Sigmoid colon (tissue), 7 donors: ENCODE results near the gene NHLRC4. TPM values are rescaled to one million over a fixed set of nuclear protein-coding genes. Genes with fewer than 3 reads are reported as not detected.

Source experiments
- DNase-seq: peaks from one replicate; pipeline ENCODE4 v3.0.0-alpha.2; 2019
- H3K27ac ChIP-seq, 4 donors: fragments of 200-600 bp; sonication (generic); one replicate each; pipeline ENCODE4 v1.5.1; 2016 to 2019; ENCODE audit warnings: mild to moderate bottlenecking in 1 of 4
- H3K27me3 ChIP-seq, 3 donors: fragments of 200-600 bp; sonication (generic); one replicate each; pipeline ENCODE4 v1.5.1; 2019; ENCODE audit warnings: mild to moderate bottlenecking in 1 of 3
- H3K36me3 ChIP-seq, 4 donors: fragments of 200-600 bp; sonication (generic); one replicate each; pipeline ENCODE4 v1.5.1; 2016 to 2019
- H3K4me1 ChIP-seq, 4 donors: fragments of 200-600 bp; sonication (generic); one replicate each; pipeline ENCODE4 v1.5.1; 2017 to 2019
- H3K4me3 ChIP-seq, 4 donors: fragments of 200-600 bp; sonication (generic); one replicate each; pipeline ENCODE4 v1.5.1; 2017 to 2019; ENCODE audit warnings: mild to moderate bottlenecking in 2 of 4, moderate library complexity in 1 of 4
- H3K9me3 ChIP-seq, 4 donors: fragments of 200-600 bp in 3 of 4; sonication (generic) in 3 of 4; one replicate each; pipeline versions ENCODE4 v1.5.1 to v1.6.1; 2013 to 2019
- EP300 ChIP-seq, 4 donors: sonication (generic); formaldehyde crosslinking; IDR thresholded peaks; one replicate each; pipeline ENCODE4 v1.6.1; 2017; ENCODE audit warnings: antibody characterized with exemption in 4 of 4
- POLR2A ChIP-seq, 2 donors: fragments of 450-650 bp; IDR thresholded peaks; one replicate each; pipeline ENCODE4 v1.6.1; 2016; ENCODE audit warnings: antibody characterized with exemption in 2 of 2, mild to moderate bottlenecking in 2 of 2, moderate library complexity in 2 of 2
- POLR2AphosphoS5 ChIP-seq, 4 donors: sonication (generic); formaldehyde crosslinking; IDR thresholded peaks; one replicate each; pipeline ENCODE4 v1.6.1; 2017; ENCODE audit warnings: antibody characterized with exemption in 4 of 4
- WGBS, 2 donors: extraction: QIAGEN DNeasy Blood & Tissue Kit; methylation state at CpG; one replicate each; pipeline ENCODE4 v1.1.7; 2013; 5-methylcytosine and 5-hydroxymethylcytosine counted together
- intact Hi-C: fragments of 100-400 bp; cut with DNase I; formaldehyde crosslinking; loops from one replicate; pipeline ENCODE4 v1.15.1; 2023
- polyA plus RNA-seq, 3 donors: library from polyadenylated mRNA; stranded (reverse); fragments of 200-250 nt; gene quantifications; one replicate each; pipeline ENCODE4 v1.2.3, GENCODE V29; 2013
- total RNA-seq, 4 donors: library from RNA; depleted of rRNA; stranded (reverse); fragments of >200 nt; gene quantifications; one replicate each; pipeline ENCODE4 v1.1.0, GENCODE V29; 2016
- TF ChIP-seq, protein P1 (sequence below), 4 experiments: fragments of 450-650 bp in 3 of 4; fragments of 200-600 bp in 1 of 4; IDR thresholded peaks; one replicate each; pipeline ENCODE4 v1.5.1; 2016 to 2019; ENCODE audit warnings: antibody characterized with exemption in 4 of 4, mild to moderate bottlenecking in 3 of 4, moderate library complexity in 2 of 4
- donor health status: healthy with polysubstance abuse.
- donor health status: Bipolar disorder and iron deficiency.
- donor health status: healthy.

The NHLRC4 gene
- total and polyA plus RNA-seq, 7 donors: 0.60 to 4.2 (median 1.5) TPM

DNA sequence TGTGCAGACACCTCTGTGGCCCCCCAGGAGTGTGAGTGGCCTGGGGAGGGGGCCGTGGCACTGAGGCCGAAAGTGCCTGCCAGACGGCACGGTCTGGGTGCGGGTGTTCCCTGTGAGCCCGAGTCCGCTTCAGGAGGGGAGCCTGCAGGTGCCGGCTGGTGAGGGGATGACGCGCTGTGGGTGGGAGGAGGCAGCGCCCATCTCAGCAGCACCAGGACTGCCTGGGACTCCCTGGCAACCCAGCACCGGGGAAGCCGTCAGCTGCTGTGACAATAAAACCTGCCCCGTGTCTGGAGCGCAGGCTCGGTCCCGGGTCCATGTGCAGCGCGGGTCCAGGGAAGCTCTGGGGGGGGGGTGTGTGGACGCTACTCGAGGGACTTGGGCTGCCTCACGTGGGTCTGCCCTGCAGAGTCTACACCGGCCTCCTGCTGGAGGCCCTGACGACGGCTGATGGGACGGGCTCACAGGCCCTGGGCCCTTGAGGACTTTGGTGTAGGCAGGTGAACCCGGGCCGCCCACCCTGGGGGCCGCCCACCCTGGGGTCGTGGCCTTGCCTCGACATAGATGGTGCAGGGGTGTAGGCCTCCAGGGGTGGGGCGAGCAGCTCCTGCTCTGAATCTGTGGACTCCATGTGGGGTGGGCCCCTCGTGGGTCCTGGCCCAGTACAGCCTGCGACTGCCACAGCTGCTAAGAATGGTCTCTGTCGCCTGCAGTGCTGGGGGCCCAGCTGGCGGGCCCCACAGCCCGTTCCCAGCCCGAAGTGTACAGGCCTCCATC lies 17.2 kb downstream of the NHLRC4 start:
- no peak for DNase-seq

DNA sequence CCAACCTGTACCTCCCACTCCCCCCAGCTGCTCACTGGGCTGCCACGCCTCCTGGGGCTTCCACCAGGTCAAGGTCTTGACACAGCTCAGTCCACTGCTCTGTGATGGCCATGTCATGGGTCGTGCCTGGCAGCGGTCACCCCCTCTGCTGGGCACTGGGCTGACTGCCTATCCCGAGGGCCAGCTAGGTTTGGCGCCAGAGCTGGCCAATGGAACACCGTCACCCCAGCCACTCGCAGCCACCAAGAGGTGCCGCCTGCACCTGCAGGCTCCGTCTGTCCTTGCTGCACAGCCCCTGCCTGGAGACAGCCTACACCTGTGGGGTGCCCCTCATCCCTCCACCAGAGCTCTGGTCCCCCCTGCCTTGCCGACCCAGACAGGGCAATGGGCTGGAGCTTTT lies 18.5 kb downstream of the NHLRC4 start:
- Histone ChIP-seq H3K27me3 (peaks cover 0 to 7% (median 3%) of the 10 kb centered on the region in 3 donors), H3K27ac (no peak overlapping the region), H3K36me3 (peaks cover 0 to 3% (median 0%) of the 10 kb centered on the region in 4 donors), H3K4me1 (peaks cover 0 to 23% (median 13%) of the 10 kb centered on the region in 4 donors), H3K4me3 (no peak overlapping the region), H3K9me3 (no peaks in the 10 kb centered on the region)
- intact Hi-C loops: no loop called here
- TF ChIP-seq, protein P1, sequence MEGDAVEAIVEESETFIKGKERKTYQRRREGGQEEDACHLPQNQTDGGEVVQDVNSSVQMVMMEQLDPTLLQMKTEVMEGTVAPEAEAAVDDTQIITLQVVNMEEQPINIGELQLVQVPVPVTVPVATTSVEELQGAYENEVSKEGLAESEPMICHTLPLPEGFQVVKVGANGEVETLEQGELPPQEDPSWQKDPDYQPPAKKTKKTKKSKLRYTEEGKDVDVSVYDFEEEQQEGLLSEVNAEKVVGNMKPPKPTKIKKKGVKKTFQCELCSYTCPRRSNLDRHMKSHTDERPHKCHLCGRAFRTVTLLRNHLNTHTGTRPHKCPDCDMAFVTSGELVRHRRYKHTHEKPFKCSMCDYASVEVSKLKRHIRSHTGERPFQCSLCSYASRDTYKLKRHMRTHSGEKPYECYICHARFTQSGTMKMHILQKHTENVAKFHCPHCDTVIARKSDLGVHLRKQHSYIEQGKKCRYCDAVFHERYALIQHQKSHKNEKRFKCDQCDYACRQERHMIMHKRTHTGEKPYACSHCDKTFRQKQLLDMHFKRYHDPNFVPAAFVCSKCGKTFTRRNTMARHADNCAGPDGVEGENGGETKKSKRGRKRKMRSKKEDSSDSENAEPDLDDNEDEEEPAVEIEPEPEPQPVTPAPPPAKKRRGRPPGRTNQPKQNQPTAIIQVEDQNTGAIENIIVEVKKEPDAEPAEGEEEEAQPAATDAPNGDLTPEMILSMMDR (IDR thresholded peaks at IDR 0.05): no peak
- TF ChIP-seq POLR2AphosphoS5 (IDR thresholded peaks at IDR 0.05) (peak in 1 of 4 donors; percentile 32), EP300 (IDR thresholded peaks at IDR 0.05) (no peak)
- DNase-seq: no peak
- 9 to 25% methylated on average over 10 of the region's 10 CpGs for WGBS, 2 donors

More for the DNA sequence above, 17.2 kb downstream of the NHLRC4 start:
- H3K36me3 ChIP-seq: peaks cover 0 to 3% (median 0%) of the 10 kb centered on the region in 4 donors
- peaks cover 0 to 21% (median 16%) of the 10 kb centered on the region in 4 donors for H3K4me1 ChIP-seq
- intact Hi-C loops: no loop called here
- H3K27ac ChIP-seq: no peak overlapping the region
- TF ChIP-seq POLR2AphosphoS5 (IDR thresholded peaks at IDR 0.05): no peak
- TF ChIP-seq POLR2A (IDR thresholded peaks at IDR 0.05): no peak
- TF ChIP-seq, protein P1 (IDR thresholded peaks at IDR 0.05): no peak
- no peak for TF ChIP-seq EP300 (IDR thresholded peaks at IDR 0.05)
- 49 to 74% methylated on average over 38 of the region's 38 CpGs for WGBS, 2 donors
- no peaks in the 10 kb centered on the region for H3K9me3 ChIP-seq
- peaks cover 0 to 7% (median 3%) of the 10 kb centered on the region in 3 donors for H3K27me3 ChIP-seq
- no peak overlapping the region for H3K4me3 ChIP-seq

DNA sequence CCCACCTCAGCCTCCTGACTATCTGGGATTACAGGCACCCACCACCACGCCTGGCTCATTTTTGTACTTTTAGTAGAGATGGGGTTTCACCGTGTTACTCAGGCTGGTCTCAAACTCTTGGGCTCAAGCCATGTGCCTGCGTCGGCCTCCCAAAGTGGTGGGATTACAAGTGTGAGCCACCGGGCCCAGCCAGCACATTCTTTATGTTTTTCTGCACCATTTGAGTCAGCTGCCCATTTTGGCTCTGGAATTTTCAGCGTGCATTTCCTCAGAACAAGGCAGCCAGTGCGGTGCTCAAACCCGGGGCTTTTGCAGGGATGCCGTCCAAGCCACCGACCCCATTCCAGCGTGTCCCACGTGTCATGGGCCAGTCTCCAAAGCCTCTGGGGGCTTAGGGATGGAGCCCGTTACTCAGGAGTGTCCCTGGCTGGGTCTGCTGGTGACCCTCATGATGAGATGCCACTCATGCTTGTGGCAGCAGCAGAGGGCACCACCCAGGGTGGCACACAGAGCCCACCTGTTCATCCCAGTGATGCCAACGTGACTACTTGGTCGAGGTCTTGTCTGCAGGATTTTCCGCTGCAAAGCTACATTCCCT lies 19.3 kb downstream of the NHLRC4 start:
- Histone ChIP-seq H3K27ac (no peak overlapping the region), H3K9me3 (no peaks in the 10 kb centered on the region), H3K4me1 (peaks cover 0 to 31% (median 20%) of the 10 kb centered on the region in 4 donors), H3K4me3 (no peak overlapping the region), H3K36me3 (no peaks in the 10 kb centered on the region), H3K27me3 (peaks cover 0 to 7% (median 3%) of the 10 kb centered on the region in 3 donors)
- 30 to 61% methylated on average over 16 of the region's 16 CpGs for WGBS, 2 donors
- no peak for TF ChIP-seq POLR2AphosphoS5 (IDR thresholded peaks at IDR 0.05)
- TF ChIP-seq, protein P1 (IDR thresholded peaks at IDR 0.05): no peak
- no peak for TF ChIP-seq POLR2A (IDR thresholded peaks at IDR 0.05)
- intact Hi-C loops: no loop called here
- no peak for DNase-seq

DNA sequence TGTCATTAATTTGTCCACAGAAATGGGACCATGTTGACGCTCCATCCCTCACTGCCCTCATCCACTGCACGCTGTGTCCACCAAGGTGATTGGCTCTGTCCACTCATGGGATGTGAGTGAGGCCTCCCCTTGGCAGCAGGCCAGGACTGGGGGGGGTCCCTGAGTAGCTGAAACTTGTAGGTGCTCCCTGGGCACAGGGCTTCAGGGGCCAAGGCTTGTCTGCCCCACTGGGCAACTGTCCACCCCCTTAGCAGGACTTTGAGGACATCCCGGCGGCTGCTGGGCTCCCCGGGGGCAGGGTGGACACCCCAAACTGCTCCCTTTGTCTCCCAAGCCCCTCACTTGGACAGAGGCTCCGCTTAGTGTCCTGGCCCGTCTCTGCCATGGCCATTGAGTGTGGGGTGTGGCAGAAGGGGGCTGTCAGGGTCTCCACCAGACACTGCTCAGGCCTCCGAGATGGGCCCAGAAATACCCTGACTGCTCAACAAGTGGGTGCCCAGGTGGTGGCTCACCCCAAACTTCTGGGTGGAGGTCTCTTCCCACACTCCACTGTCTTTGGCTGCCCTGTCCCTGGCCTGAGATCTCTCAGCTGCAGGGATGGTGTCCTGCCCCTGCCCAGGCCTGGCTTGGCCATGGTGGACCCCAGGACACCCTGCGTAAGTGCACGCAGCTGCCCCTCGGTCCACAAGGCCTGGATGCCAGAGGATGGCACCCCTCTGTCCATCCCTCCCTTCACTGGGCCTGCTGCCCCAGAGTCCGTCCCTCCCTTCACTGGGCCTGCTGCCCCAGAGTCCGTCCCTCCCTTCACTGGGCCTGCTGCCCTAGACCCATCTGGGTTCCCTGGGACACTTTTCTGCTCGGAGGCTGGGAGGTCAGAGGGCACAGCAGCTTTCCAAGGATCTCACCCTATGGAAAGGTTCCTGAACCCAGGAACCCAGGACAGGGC lies 20.1 kb downstream of the NHLRC4 start:
- Histone ChIP-seq H3K27me3 (peaks cover 0 to 7% (median 3%) of the 10 kb centered on the region in 3 donors), H3K36me3 (no peaks in the 10 kb centered on the region), H3K4me1 (peaks cover 0 to 38% (median 27%) of the 10 kb centered on the region in 4 donors), H3K27ac (no peak overlapping the region), H3K9me3 (no peaks in the 10 kb centered on the region), H3K4me3 (no peak overlapping the region)
- intact Hi-C loops: no loop called here
- TF ChIP-seq POLR2A (IDR thresholded peaks at IDR 0.05) (no peak), EP300 (IDR thresholded peaks at IDR 0.05) (no peak), POLR2AphosphoS5 (IDR thresholded peaks at IDR 0.05) (peak in 1 of 4 donors; percentile 6)
- TF ChIP-seq, protein P1 (IDR thresholded peaks at IDR 0.05): no peak
- WGBS, 2 donors: 77 to 84% methylated on average over 14 of the region's 14 CpGs
- no peak for DNase-seq
